SIG-M5 treated with dmso at 0.1 percent for 504 hours (cell line): ENCODE measurements around the gene POLR2B.
A peak's percentile ranks its signal among the peaks of the same experiment; 100 is the strongest.
"Not testable (repeated sequence)": the region's sequence is repeated elsewhere in the genome, so short reads cannot be mapped to it uniquely, and the experiment has no call there.

ENCODE experiments used
- DNase-seq: peaks from one replicate; lab custom pipeline; 2025; ENCODE audit not compliant: unreplicated experiment; lab: John Stamatoyannopoulos, UW

The POLR2B gene

GRCh38 chr4:57051095-57051494 is 72.4 kb downstream of the POLR2B start:
- peak; percentile 8 for DNase-seq

- DNase-seq, result no peak
Measured at GRCh38 chr4:57051524-57051923, 72.8 kb downstream of the POLR2B start.

GRCh38 chr4:57053508-57053907 is 74.8 kb downstream of the POLR2B start:
- no peak for DNase-seq

- DNase-seq, result no peak
Measured at GRCh38 chr4:57055886-57056285, 77.2 kb downstream of the POLR2B start.

GRCh38 chr4:57059890-57060716 is 81.4 kb downstream of the POLR2B start:
- no peak for DNase-seq

- not testable (repeated sequence) for DNase-seq
Measured at GRCh38 chr4:57060717-57061067, 82.0 kb downstream of the POLR2B start.

- no peak for DNase-seq
Measured at GRCh38 chr4:57061395-57061794, 82.7 kb downstream of the POLR2B start.

GRCh38 chr4:57063518-57063917 is 84.8 kb downstream of the POLR2B start:
- no peak for DNase-seq

GRCh38 chr4:57064120-57064519 is 85.4 kb downstream of the POLR2B start:
- no peak for DNase-seq

GRCh38 chr4:57064811-57065711 is 86.4 kb downstream of the POLR2B start:
- DNase-seq, result no peak

- no peak for DNase-seq
Measured at GRCh38 chr4:57065730-57066482, 87.2 kb downstream of the POLR2B start.

- no peak for DNase-seq
Measured at GRCh38 chr4:57068237-57068981, 89.7 kb downstream of the POLR2B start.

- no peak for DNase-seq
Measured at GRCh38 chr4:57070461-57070860, 91.8 kb downstream of the POLR2B start.

- DNase-seq, result peak; percentile 13
Measured at GRCh38 chr4:57071326-57071725, 92.6 kb downstream of the POLR2B start.

GRCh38 chr4:57073559-57073958 is 94.9 kb downstream of the POLR2B start:
- DNase-seq, result no peak

GRCh38 chr4:57074744-57075143 is 96.0 kb downstream of the POLR2B start:
- DNase-seq, result no peak

- no peak for DNase-seq
Measured at GRCh38 chr4:57075367-57075766, 96.7 kb downstream of the POLR2B start.

- no peak for DNase-seq
Measured at GRCh38 chr4:57076646-57077045, 98.0 kb downstream of the POLR2B start.

GRCh38 chr4:57077550-57078343 is 99.1 kb downstream of the POLR2B start:
- no peak for DNase-seq
